ENCODE data around the gene RXRB. TPM values are rescaled to one million over a fixed set of nuclear protein-coding genes. Genes with fewer than 3 reads are reported as not detected.

Gene RXRB
- total RNA-seq (2013; cell fraction: nucleolus; rRNA removed) = 37.4 and 40.4 TPM in 2 replicates
- total RNA-seq (2014; rRNA removed) (14.0 TPM in 2 replicates), total RNA-seq (2014; rRNA removed; fragmentation: Illumina TruSeq; extraction: Trizol) (9.5 and 10.8 TPM in 2 replicates), total RNA-seq (2021) (27.1 and 30.3 TPM in 2 replicates), polyA plus RNA-seq (2011; rRNA removed) (26.6 and 35.0 TPM in 2 replicates), polyA plus RNA-seq (2014; fragmentation: Illumina TruSeq; extraction: Trizol) (16.4 and 25.8 TPM in 2 replicates), polyA plus RNA-seq (2014; fragmentation: Nextera tagmentation; extraction: Ambion mirVana) (1 to 10 TPM in 1 of 2 experiments, under 1 TPM in 1; 0.71 to 1.6 TPM), polyA plus RNA-seq (2014; rRNA removed) (30.3 and 34.4 TPM in 2 replicates), polyA plus RNA-seq (2016; fragmentation: Nextera tagmentation; extraction: Ambion mirVana) (10 to 100 TPM; 19.8 to 21.0 TPM), polyA minus RNA-seq (2011; rRNA and poly(A)+ RNA removed) (36.9 and 38.1 TPM in 2 replicates), Bru-seq, nascent RNA (percentile 80 among the genes with signal in this experiment), BruChase-seq, experiment 1, labeled RNA remaining after a 6-hour chase (percentile 88 among the genes with signal in this experiment), BruChase-seq, experiment 2, labeled RNA remaining after a 2-hour chase (percentile 91 among the genes with signal in this experiment)
- 20.9 TPM for polyA plus RNA-seq (2011; ENCODE audit: low read depth)
- polyA plus RNA-seq (2011; cell fraction: cytosol; rRNA removed) = 33.9 and 40.3 TPM in 2 replicates
- polyA plus RNA-seq (2011; cell fraction: nucleus; rRNA removed) = 155 and 193 TPM in 2 replicates
- polyA plus RNA-seq (2012) = 35.2 and 36.1 TPM in 2 replicates
- 6.8 and 11.2 TPM in 2 replicates for polyA minus RNA-seq (2011; cell fraction: cytosol; rRNA and poly(A)+ RNA removed)
- 24.2 and 28.5 TPM in 2 replicates for polyA minus RNA-seq (2011; cell fraction: nucleus; rRNA and poly(A)+ RNA removed)
- long read RNA-seq, experiment 1, partial matches to known transcripts = 0 of 4 reads
- long read RNA-seq, experiment 1, other reads (novel, unspliced or antisense) = 1 of 4 reads
- long read RNA-seq, experiment 2, partial matches to known transcripts = 1 of 4 reads
- long read RNA-seq, experiment 2, other reads (novel, unspliced or antisense) = 3 of 4 reads

GRCh38 chr6:33200219-33201146 is at the start of gene RXRB, which contains the start of gene SLC39A7:
Gene RXRB, minus strand, starts transcription at chr6:33200665. Its CDS starts 189 bp downstream, at chr6:33200476.
Gene SLC39A7, plus strand, starts transcription at chr6:33200867. Its CDS starts 379 bp downstream, at chr6:33201246.
- Histone ChIP-seq H3K4me1 (ENCODE audit: control insufficient read depth, insufficient read depth, low read length) (peaks cover 33% of the 10 kb centered on the region), H4K20me1 (ENCODE audit: control insufficient read depth, insufficient read depth) (no peaks in the 10 kb centered on the region), H3K27me3 (replicated peaks in 1 of 2; ENCODE audit: control insufficient read depth in 2 of 2, insufficient read depth in 2 of 2, low read length in 1 of 2) (no peaks in the 10 kb centered on the region), H3K9ac (ENCODE audit: control insufficient read depth, insufficient read depth, low read length) (peak within 1 kb of the TSS; percentile 99), H3K4me3 (peak within 1 kb of the TSS; percentile 95), H3K36me3 (ENCODE audit: control insufficient read depth in 2 of 2, insufficient read depth in 2 of 2, low read length in 1 of 2) (peaks cover 12 to 31% of the 10 kb centered on the region in 2 experiments), H3K79me2 (ENCODE audit: control insufficient read depth, insufficient read depth, low read length) (peaks cover 33% of the 10 kb centered on the region), H3K27ac (ENCODE audit: control insufficient read depth, insufficient read depth) (peak within 1 kb of the TSS; percentile 99), H2AFZ (ENCODE audit: control insufficient read depth, low read depth, low read length) (peak within 1 kb of the TSS; percentile 97), H3K9me3 (replicated peaks; ENCODE audit: control insufficient read depth, insufficient read depth, low read length) (no peaks in the 10 kb centered on the region), H3K4me2 (ENCODE audit: control insufficient read depth, insufficient read depth) (peak within 1 kb of the TSS; percentile 100)
- ChIA-PET RAD21 (ENCODE audit: unreplicated experiment) (interaction anchor here (0.7 to 1.9 kb wide), 5 partner anchors 31 to 181 kb away, joined by 3 to 11 read pairs (median 4); partner anchors contain the start of genes HLA-DPA1, RPS18 and VPS52), SMC1A (ENCODE audit: uncharacterized antibody, unreplicated experiment) (interaction anchor here (1.3 to 1.8 kb wide), 2 partner anchors 8 to 49 kb away, joined by 4 to 5 read pairs; no protein-coding TSS in a partner anchor), POLR2A (interaction anchor here (0.7 to 1.4 kb wide), 6 partner anchors 9 to 229 kb away, joined by 3 to 12 read pairs (median 3); partner anchors contain the start of genes B3GALT4, HLA-DPB1 and RING1), CTCF (interaction anchor here (0.6 to 5.8 kb wide), 3 partner anchors 8 to 48 kb away, joined by 3 to 41 read pairs (median 5); partner anchors contain the start of gene RING1)
- FAIRE-seq = peak; percentile 95
- peak; percentile 99 for DNase-seq (ENCODE audit: low read depth, low spot score)
- in situ Hi-C loops (cut with MboI) = no loop called here
- intact Hi-C loops (cut with micrococcal nuclease; ENCODE audit: unreplicated experiment) = loop anchor here (10.0 kb wide), 1 partner anchor 374 kb away; no protein-coding TSS in a partner anchor
- no TSS peak for BruUV-seq (replicated peaks)
- peak; percentile 77 for ATAC-seq
- under 1% methylated on average over 62 of the region's 68 CpGs for WGBS (ENCODE audit: insufficient coverage, insufficient replicate concordance, low lambda C conversion rate, missing lambda C conversion rate)
- TF ChIP-seq SKIL (IDR thresholded peaks at IDR 0.05; ENCODE audit: low read depth, poor library complexity, severe bottlenecking) (peak; percentile 73), NR2C1 (IDR thresholded peaks at IDR 0.05) (peak; percentile 90), ZBTB40 (IDR thresholded peaks at IDR 0.05; ENCODE audit: borderline replicate concordance) (peak; percentile 73; the same call in 1 of the 2 replicates), MTA2 (IDR thresholded peaks at IDR 0.05; ENCODE audit: low read depth) (peak; percentile 25; the same call in 1 of the 2 replicates), BMI1 (IDR thresholded peaks at IDR 0.05; ENCODE audit: borderline replicate concordance) (no peak), IRF3 (IDR thresholded peaks at IDR 0.05) (peak; percentile 34; the same call in 1 of the 2 replicates), EP300 (IDR thresholded peaks at IDR 0.05; ENCODE audit: borderline replicate concordance in 1 of 2, control insufficient read depth in 1 of 2, low read depth in 2 of 2, low read length in 2 of 2) (peak in 1 of 2 experiments; percentile 12; a peak in 1 of 4 replicates)

All from GM12878 (cell line).